ENCODE data around the gene CLIP1.
A peak's percentile ranks its signal among the peaks of the same experiment; 100 is the strongest.
"Not testable (repeated sequence)": the region's sequence is repeated elsewhere in the genome, so short reads cannot be mapped to it uniquely, and the experiment has no call there.

Gene CLIP1

DNA sequence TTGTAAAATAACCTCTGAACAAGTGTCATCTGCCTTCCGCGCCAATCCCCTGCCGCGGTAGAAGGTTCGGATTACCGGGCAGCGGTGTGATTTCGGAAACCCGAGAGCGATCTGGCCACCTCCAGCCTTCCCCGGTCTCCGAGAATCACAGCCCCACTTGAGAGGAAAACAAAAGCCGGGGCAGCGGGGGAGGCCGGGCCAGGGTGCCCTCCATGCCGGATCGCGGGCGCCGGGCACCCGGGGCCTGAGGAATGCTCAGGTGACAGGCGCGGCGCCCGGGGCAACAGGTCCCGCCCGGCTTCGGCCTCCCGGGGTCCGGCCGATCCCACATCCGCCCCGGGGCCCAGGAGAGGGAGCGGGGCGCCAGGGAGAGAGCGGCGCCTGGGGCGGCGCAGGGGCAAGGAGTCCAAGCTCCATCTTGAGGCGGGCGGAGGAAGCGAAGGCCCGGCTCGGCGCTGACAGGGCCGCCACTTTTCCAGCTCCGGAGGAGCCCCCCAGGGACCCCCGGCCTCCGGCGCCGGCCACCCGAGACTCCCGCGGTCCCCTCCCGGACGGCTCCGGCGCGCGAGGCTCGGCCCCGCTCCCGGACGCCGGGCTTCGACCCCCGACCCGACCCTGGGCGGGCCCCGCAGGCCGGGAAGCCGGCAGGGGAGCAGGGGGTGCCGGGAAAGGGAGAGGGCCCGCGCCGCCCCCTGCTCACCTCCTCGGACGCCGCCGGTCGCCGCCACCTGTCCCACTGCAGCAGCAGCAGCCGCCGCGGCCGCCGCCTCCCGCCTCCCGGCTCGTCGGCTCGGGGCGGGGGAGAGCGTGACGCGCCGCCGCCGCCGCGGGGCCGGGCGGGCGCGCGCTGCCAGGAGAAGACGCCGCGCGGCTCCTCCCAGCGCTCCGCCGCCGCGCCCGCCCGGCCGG lies at the start of gene CLIP1:
TSS of gene CLIP1 (minus strand) at position 849 of the 909 bp plus-strand sequence. CDS start 42,217 bp downstream, outside the sequence.
- DNase-seq (ENCODE audit: low read depth), result peak; percentile 84
- TF ChIP-seq POLR2A (IDR thresholded peaks at IDR 0.05; ENCODE audit: extremely low read depth, insufficient read length), result peak; percentile 39
- TF ChIP-seq MYC (IDR thresholded peaks at IDR 0.05; ENCODE audit: low read depth, low read length), result no peak; the same call in 1 of the 2 replicates
- TF ChIP-seq, protein P1, sequence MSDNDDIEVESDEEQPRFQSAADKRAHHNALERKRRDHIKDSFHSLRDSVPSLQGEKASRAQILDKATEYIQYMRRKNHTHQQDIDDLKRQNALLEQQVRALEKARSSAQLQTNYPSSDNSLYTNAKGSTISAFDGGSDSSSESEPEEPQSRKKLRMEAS (IDR thresholded peaks at IDR 0.05; ENCODE audit: low read depth, low read length), result 0 out of 2 replicates have a peak, but pooled peaks have one; percentile 15
- TF ChIP-seq, protein P2, sequence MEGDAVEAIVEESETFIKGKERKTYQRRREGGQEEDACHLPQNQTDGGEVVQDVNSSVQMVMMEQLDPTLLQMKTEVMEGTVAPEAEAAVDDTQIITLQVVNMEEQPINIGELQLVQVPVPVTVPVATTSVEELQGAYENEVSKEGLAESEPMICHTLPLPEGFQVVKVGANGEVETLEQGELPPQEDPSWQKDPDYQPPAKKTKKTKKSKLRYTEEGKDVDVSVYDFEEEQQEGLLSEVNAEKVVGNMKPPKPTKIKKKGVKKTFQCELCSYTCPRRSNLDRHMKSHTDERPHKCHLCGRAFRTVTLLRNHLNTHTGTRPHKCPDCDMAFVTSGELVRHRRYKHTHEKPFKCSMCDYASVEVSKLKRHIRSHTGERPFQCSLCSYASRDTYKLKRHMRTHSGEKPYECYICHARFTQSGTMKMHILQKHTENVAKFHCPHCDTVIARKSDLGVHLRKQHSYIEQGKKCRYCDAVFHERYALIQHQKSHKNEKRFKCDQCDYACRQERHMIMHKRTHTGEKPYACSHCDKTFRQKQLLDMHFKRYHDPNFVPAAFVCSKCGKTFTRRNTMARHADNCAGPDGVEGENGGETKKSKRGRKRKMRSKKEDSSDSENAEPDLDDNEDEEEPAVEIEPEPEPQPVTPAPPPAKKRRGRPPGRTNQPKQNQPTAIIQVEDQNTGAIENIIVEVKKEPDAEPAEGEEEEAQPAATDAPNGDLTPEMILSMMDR (IDR thresholded peaks at IDR 0.05; ENCODE audit: low read depth, low read length), result peak; percentile 46
- peak within 1 kb of the TSS; percentile 96 for H3K4me3 ChIP-seq (ENCODE audit: low read depth, low read length)

DNA sequence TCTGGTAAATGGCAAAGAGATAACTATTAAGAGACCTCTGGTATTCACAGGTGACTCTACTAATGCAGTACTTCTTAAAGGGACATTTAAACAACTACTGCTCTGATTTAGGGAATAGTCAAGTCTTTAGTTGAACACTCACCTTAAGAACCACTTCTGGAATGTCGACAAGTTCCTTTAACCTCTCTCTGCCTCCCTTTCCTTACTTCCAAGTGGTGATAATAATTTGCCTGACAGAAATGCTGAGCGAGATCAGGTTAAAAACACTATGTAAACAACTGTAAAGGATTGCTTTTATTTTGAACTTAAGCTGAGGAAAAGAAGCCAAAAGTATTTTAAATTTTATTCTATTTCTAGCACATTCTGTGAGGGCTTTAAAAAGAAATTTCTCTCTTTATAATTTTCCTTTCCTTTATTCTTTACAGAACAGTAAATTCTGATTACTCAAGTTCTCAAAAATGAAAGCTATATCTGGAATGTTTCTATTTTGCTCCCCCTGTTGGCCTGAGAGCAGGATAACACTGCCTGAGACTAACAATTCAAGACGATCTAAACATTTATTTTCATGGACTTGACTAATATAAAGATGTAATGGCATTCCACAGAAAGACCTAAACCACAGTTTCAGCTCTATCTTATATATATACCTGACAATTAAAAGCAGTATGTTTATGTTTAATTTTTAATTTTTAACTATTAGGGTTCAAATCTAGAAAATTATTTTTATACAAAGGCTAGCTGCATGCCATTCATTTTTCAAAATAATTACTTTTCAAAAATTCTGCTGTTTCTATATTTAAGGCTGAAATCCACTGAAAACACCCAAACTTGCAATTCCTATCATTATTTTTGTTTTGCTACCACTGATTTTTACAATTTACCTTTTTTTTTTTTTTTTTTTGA lies 49.1 kb upstream of the CLIP1 start:
- TF ChIP-seq, protein P2 (IDR thresholded peaks at IDR 0.05; ENCODE audit: low read depth, low read length), result peak; percentile 89
- TF ChIP-seq, protein P1 (IDR thresholded peaks at IDR 0.05; ENCODE audit: low read depth, low read length), result no peak
- H3K4me3 ChIP-seq (ENCODE audit: low read depth, low read length), result no peak overlapping the region
- DNase-seq (ENCODE audit: low read depth), result peak; percentile 78

DNA sequence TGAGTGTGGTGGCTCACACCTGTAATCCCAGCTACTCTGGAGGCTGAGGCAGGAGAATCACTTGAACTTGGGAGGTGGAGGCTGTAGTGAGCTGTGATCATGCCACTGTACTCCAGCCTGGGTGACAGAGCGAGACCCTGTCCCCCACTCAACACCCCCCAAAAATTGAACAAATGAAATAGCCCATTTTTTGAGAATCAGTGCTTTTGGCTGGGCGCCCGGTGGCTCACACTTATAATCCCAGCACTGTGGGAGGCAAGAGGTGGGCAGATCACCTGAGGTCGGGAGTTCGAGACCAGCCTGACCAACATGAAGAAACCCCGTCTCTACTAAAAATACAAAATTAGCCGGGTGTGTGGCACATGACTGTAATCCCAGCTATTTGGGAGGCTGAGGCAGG lies 48.1 kb upstream of the CLIP1 start:
- not testable (repeated sequence) for H3K4me3 ChIP-seq (ENCODE audit: low read depth, low read length); DNase-seq (ENCODE audit: low read depth)

GRCh38 chr12:122469856-122470255 lies 47.4 kb upstream of the CLIP1 start:
- DNase-seq (ENCODE audit: low read depth); H3K4me3 ChIP-seq (ENCODE audit: low read depth, low read length): not testable (repeated sequence)

DNA sequence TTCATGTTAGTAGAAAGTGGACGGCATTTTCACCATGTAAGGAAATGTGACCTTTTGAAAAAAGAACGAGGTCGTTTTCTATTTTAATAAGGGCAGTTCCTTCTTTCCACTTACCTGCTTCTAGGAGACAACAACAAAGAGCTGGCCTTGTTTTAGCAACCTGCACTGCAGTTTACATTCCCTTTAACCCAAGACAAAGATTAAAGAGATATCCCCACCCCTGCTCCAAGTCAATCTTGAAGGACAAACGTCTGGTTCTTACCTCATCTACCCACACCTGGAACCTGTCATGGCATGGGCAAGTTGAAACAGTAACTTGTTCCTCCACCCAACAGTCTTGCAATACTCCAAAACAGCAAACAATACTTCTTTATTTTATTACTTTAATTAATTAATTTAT lies 45.5 kb upstream of the CLIP1 start:
- DNase-seq (ENCODE audit: low read depth), result no peak
- no peak overlapping the region for H3K4me3 ChIP-seq (ENCODE audit: low read depth, low read length)
- TF ChIP-seq MYC (IDR thresholded peaks at IDR 0.05; ENCODE audit: low read depth, low read length), result no peak
- no peak for TF ChIP-seq POLR2A (IDR thresholded peaks at IDR 0.05; ENCODE audit: extremely low read depth, insufficient read length)
- TF ChIP-seq, protein P1 (IDR thresholded peaks at IDR 0.05; ENCODE audit: low read depth, low read length), result no peak
- TF ChIP-seq, protein P2 (IDR thresholded peaks at IDR 0.05; ENCODE audit: low read depth, low read length), result no peak

DNA sequence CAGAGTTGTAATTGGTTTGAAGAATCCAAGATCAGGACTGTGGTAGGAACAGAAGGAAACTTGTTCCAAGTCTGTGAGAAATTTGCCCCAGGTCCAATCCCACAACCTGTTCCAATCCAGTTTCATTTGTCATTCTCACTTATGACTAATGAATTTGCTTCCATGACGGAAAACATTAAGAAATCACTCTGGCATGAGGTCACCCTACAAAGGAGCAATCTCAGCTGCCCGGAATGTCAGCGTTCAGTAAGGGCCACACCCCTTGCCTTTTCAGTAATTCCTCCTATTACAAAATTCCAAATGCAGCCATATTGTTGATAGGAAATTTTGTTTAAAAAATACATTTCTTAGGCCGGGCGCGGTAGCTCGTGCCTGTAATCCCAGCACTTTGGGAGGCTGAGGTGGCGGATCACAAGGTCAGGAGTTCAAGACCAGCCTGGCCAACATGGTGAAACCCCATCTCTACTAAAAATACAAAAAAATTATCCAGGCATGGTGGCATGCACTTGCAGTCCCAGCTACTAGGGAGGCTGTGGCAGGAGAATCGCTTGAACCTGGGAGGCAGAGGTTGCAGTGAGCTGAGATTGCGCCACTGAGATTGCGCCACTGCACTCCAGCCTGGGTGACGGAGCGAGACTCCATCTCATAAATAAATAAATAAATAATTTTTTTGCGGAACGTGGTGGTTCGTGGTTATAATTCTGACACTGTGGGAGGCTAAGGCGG lies 42.0 kb upstream of the CLIP1 start:
- not testable (repeated sequence) for H3K4me3 ChIP-seq (ENCODE audit: low read depth, low read length)
- peak; percentile 65 for DNase-seq (ENCODE audit: low read depth)

DNA sequence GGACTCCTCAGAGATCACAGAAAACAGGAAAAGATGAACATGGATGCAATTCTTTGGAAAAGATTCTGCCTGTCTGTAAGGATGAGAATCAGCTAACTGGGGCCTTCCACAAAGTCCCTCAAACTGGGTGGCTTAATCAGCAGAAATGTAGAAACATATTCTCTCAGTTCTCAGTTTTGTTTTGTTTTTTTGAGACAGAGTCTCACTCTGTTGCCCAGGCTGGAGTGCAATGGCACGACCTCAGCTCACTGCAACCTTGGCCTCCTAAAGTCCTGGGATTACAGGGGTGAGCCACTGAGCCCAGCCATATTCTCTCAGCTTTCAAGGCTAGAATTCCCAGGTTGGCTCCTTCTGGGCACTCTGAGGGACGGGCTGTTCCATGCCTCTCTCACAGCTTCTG lies 38.2 kb upstream of the CLIP1 start:
- no peak overlapping the region for H3K4me3 ChIP-seq (ENCODE audit: low read depth, low read length)
- DNase-seq (ENCODE audit: low read depth), result no peak
- TF ChIP-seq, protein P1 (IDR thresholded peaks at IDR 0.05; ENCODE audit: low read depth, low read length), result no peak
- TF ChIP-seq POLR2A (IDR thresholded peaks at IDR 0.05; ENCODE audit: extremely low read depth, insufficient read length), result no peak
- TF ChIP-seq, protein P2 (IDR thresholded peaks at IDR 0.05; ENCODE audit: low read depth, low read length), result no peak
- TF ChIP-seq MYC (IDR thresholded peaks at IDR 0.05; ENCODE audit: low read depth, low read length), result no peak
